Smooth muscle cell (in vitro differentiated cells): ENCODE measurements around the gene CELSR1. TPM values are rescaled to one million over a fixed set of nuclear protein-coding genes. Genes with fewer than 3 reads are reported as not detected.

Experiments used
- DNase-seq: peaks from one replicate; lab custom pipeline; 2025; ENCODE audit not compliant: unreplicated experiment; lab: John Stamatoyannopoulos, UW
- H2AFZ ChIP-seq: fragments of 200-600 bp; sonication (generic); 2 replicates; pipeline ENCODE4 v1.6.0; 2016; ENCODE audit warnings: antibody characterized with exemption, low read depth, mild to moderate bottlenecking
- H3F3A ChIP-seq: fragments of 200-600 bp; sonication (generic); 2 replicates; pipeline ENCODE4 v1.6.0; 2017; ENCODE audit warnings: antibody characterized with exemption, low read depth
- H3K27ac ChIP-seq: fragments of 200-600 bp; sonication (generic); 2 replicates; pipeline ENCODE4 v1.5.1; 2016; ENCODE audit warnings: low read depth, mild to moderate bottlenecking
- H3K27me3 ChIP-seq: fragments of 200-600 bp; sonication (generic); 2 replicates; pipeline ENCODE4 v1.6.1; 2016; ENCODE audit warnings: low read depth, mild to moderate bottlenecking
- H3K36me3 ChIP-seq: fragments of 200-600 bp; sonication (generic); 2 replicates; pipeline ENCODE4 v1.5.1; 2016; ENCODE audit warnings: low read depth
- H3K4me1 ChIP-seq: fragments of 200-600 bp; sonication (generic); 2 replicates; pipeline ENCODE4 v1.5.1; 2016; ENCODE audit warnings: low read depth
- H3K4me2 ChIP-seq: fragments of 200-600 bp; sonication (generic); 2 replicates; pipeline ENCODE4 v1.6.0; 2016; ENCODE audit warnings: mild to moderate bottlenecking
- H3K4me3 ChIP-seq: fragments of 200-600 bp; sonication (generic); 2 replicates; pipeline ENCODE4 v1.5.1; 2016; ENCODE audit warnings: mild to moderate bottlenecking
- H3K79me2 ChIP-seq: fragments of 200-600 bp; sonication (generic); 2 replicates; pipeline ENCODE4 v1.6.0; 2016; ENCODE audit warnings: low read depth, mild to moderate bottlenecking
- H3K9ac ChIP-seq: fragments of 200-600 bp; sonication (generic); 2 replicates; pipeline ENCODE4 v1.6.0; 2016; ENCODE audit warnings: low read depth
- H3K9me3 ChIP-seq: fragments of 200-600 bp; sonication (generic); replicated peaks from 2 replicates; pipeline ENCODE4 v1.5.1; 2016; ENCODE audit warnings: low read depth
- H4K20me1 ChIP-seq: fragments of 200-600 bp; sonication (generic); 2 replicates; pipeline ENCODE4 v1.6.0; 2016; ENCODE audit warnings: low read depth
- WGBS: methylation state at CpG from one replicate; pipeline ENCODE4 v1.1.7; 2016; ENCODE audit warnings: low lambda C conversion rate; 5-methylcytosine and 5-hydroxymethylcytosine counted together
- polyA plus RNA-seq: library from polyadenylated mRNA; unstranded; fragments of >200 nt; fragmentation: Nextera tagmentation; extraction: Ambion mirVana; gene quantifications from 2 replicates; pipeline ENCODE4 v1.2.1, GENCODE V29; 2016
- total RNA-seq: library from RNA; depleted of rRNA; stranded (reverse); fragments of >200 nt; gene quantifications from 2 replicates; pipeline ENCODE4 v1.2.3, GENCODE V29; 2014
- TF ChIP-seq, protein P1 (sequence below): fragments of 200-600 bp; sonication (generic); IDR thresholded peaks from 2 replicates; pipeline ENCODE4 v1.5.1; 2017; ENCODE audit warnings: borderline replicate concordance, mild to moderate bottlenecking, antibody characterized with exemption; ENCODE audit not compliant: insufficient read depth, poor library complexity, severe bottlenecking

The CELSR1 gene
- total and polyA plus RNA-seq, 2 experiments from 2014 or later, result 3.6 to 15.2 TPM

GRCh38 chr22:46349238-46349637 is 188.2 kb downstream of the CELSR1 start:
- TF ChIP-seq, protein P1, sequence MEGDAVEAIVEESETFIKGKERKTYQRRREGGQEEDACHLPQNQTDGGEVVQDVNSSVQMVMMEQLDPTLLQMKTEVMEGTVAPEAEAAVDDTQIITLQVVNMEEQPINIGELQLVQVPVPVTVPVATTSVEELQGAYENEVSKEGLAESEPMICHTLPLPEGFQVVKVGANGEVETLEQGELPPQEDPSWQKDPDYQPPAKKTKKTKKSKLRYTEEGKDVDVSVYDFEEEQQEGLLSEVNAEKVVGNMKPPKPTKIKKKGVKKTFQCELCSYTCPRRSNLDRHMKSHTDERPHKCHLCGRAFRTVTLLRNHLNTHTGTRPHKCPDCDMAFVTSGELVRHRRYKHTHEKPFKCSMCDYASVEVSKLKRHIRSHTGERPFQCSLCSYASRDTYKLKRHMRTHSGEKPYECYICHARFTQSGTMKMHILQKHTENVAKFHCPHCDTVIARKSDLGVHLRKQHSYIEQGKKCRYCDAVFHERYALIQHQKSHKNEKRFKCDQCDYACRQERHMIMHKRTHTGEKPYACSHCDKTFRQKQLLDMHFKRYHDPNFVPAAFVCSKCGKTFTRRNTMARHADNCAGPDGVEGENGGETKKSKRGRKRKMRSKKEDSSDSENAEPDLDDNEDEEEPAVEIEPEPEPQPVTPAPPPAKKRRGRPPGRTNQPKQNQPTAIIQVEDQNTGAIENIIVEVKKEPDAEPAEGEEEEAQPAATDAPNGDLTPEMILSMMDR, result no peak
- no peaks in the 10 kb centered on the region for H3K27me3 ChIP-seq
- no peaks in the 10 kb centered on the region for H3K4me1 ChIP-seq
- H3F3A ChIP-seq, result no peaks in the 10 kb centered on the region
- WGBS, result 94% methylated on average over 18 of the region's 18 CpGs
- DNase-seq, result no peak
- H3K4me2 ChIP-seq, result no peak overlapping the region
- no peaks in the 10 kb centered on the region for H3K79me2 ChIP-seq
- H3K4me3 ChIP-seq, result no peak overlapping the region
- no peak overlapping the region for H3K27ac ChIP-seq
- H3K9me3 ChIP-seq, result no peaks in the 10 kb centered on the region
- H3K9ac ChIP-seq, result no peak overlapping the region
- peaks cover 7% of the 10 kb centered on the region for H3K36me3 ChIP-seq
- no peak overlapping the region for H2AFZ ChIP-seq
- peaks cover 65% of the 10 kb centered on the region for H4K20me1 ChIP-seq

GRCh38 chr22:46348099-46348695 is 189.2 kb downstream of the CELSR1 start:
- Histone ChIP-seq H3F3A (no peaks in the 10 kb centered on the region), H3K4me3 (no peak overlapping the region), H3K4me2 (no peak overlapping the region), H3K36me3 (peaks cover 7% of the 10 kb centered on the region), H2AFZ (no peak overlapping the region), H3K79me2 (no peaks in the 10 kb centered on the region), H4K20me1 (peaks cover 54% of the 10 kb centered on the region), H3K9me3 (no peaks in the 10 kb centered on the region), H3K4me1 (no peaks in the 10 kb centered on the region), H3K9ac (no peak overlapping the region), H3K27ac (no peak overlapping the region), H3K27me3 (no peaks in the 10 kb centered on the region)
- 97% methylated on average over 15 of the region's 15 CpGs for WGBS
- TF ChIP-seq, protein P1, result no peak
- DNase-seq, result no peak

DNA sequence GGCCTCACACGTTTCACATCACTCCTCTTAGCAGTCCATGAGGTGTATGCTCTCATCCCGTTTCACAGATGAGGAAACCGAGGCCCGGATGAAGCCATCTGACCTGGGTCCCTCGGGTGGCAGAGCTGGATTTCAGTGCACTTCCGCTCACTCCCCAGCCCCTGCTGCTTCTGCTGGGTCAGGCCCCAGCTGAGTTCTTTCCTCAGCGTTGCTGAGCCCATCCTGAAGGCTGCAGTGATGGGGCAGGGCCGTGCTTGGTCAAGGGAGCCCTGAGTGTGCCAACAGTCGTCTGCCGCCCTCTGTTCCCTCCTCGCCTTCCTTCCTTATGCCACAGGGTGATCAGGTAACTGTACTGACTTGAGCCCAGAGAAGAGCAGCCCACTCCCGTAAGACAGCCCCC is 189.8 kb downstream of the CELSR1 start:
- no peak overlapping the region for H3K4me2 ChIP-seq
- peaks cover 7% of the 10 kb centered on the region for H3K36me3 ChIP-seq
- H3K4me1 ChIP-seq, result no peaks in the 10 kb centered on the region

More for the DNA sequence above, 189.8 kb downstream of the CELSR1 start:
- TF ChIP-seq, protein P1, result no peak
- H3K4me3 ChIP-seq, result no peak overlapping the region
- H2AFZ ChIP-seq, result no peak overlapping the region
- H3K9me3 ChIP-seq, result no peaks in the 10 kb centered on the region
- no peak overlapping the region for H3K9ac ChIP-seq
- DNase-seq, result no peak
- peaks cover 53% of the 10 kb centered on the region for H4K20me1 ChIP-seq
- 96% methylated on average over 12 of the region's 12 CpGs for WGBS
- H3K79me2 ChIP-seq, result peaks cover 4% of the 10 kb centered on the region
- H3K27ac ChIP-seq, result no peak overlapping the region
- no peaks in the 10 kb centered on the region for H3K27me3 ChIP-seq
- no peaks in the 10 kb centered on the region for H3F3A ChIP-seq
